ENCODE data around the gene MISP3.
"Not testable (repeated sequence)": the region's sequence is repeated elsewhere in the genome, so short reads cannot be mapped to it uniquely, and the experiment has no call there.

MISP3 gene

DNA sequence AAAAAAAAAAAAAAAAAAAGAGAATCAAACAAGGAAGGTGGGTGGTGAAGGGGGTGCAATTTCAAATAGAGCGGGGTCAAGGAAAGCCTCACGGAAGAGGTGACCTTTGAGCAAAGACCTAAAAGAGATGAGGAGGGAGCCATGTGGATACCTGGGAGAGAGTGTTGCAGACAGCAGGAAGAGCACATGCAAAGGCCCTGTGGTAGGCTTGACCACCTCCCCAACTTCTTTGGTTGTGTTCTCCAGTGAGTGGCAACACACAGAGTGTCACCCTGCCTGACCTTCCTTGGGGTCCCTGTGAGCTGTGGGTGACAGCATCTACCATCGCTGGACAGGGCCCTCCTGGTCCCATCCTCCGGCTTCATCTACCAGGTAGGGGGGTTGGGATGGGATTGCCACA, 22.1 kb upstream of the MISP3 start:
- Histone ChIP-seq H3K36me3 (ENCODE audit: low read length) (peaks cover 3% of the 10 kb centered on the region), H3K4me2 (ENCODE audit: low read depth, low read length, poor library complexity, severe bottlenecking) (no peak overlapping the region), H3K9ac (ENCODE audit: low read length) (no peak overlapping the region), H3K9me2 (replicated peaks; ENCODE audit: insufficient read depth, low read length) (no peaks in the 10 kb centered on the region), H3F3A (ENCODE audit: insufficient read depth) (no peaks in the 10 kb centered on the region), H2AFZ (ENCODE audit: low read depth, low read length, severe bottlenecking) (no peak overlapping the region), H3K9me3 (ENCODE audit: insufficient read depth, low read length) (no peaks in the 10 kb centered on the region), H4K20me1 (ENCODE audit: low read depth, low read length) (no peaks in the 10 kb centered on the region), H3K79me2 (ENCODE audit: insufficient read depth, low read length) (no peaks in the 10 kb centered on the region), H3K27ac (ENCODE audit: low read depth, low read length) (no peak overlapping the region), H3K4me3 (ENCODE audit: insufficient read depth, low read length, poor library complexity, severe bottlenecking) (no peak overlapping the region), H3K27me3 (ENCODE audit: low read length) (no peaks in the 10 kb centered on the region)
- TF ChIP-seq EZH2phosphoT487 (conservative IDR thresholded peaks at IDR 0.05; ENCODE audit: low read length) (no peak), CTCF (IDR thresholded peaks at IDR 0.05; ENCODE audit: insufficient read depth, low read length, poor library complexity, severe bottlenecking) (no peak)

DNA sequence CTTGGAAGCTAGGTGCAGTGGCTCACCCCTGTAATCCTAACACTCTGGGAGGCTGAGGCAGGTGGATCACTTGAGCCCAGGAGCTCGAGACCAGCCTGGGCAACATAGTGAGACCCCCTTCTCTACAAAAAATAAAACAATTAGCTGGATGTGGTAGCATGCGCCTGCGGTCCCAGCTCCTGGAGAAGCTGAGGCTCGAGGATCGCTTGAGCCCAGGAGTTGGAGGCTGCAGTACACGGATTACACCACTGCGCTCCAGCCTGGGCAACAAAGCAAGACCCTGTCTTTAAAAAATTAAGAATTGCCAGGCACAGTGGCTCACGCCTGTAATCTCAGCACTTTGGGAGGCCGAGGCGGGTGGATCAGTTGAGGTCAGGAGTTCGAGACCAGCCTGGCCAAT, 21.6 kb upstream of the MISP3 start:
- not testable (repeated sequence) for H3K4me2 ChIP-seq (ENCODE audit: low read depth, low read length, poor library complexity, severe bottlenecking); H3K27ac ChIP-seq (ENCODE audit: low read depth, low read length); H3K36me3 ChIP-seq (ENCODE audit: low read length); H3K9ac ChIP-seq (ENCODE audit: low read length); H3K79me2 ChIP-seq (ENCODE audit: insufficient read depth, low read length); H3K9me2 ChIP-seq (replicated peaks; ENCODE audit: insufficient read depth, low read length); H3K9me3 ChIP-seq (ENCODE audit: insufficient read depth, low read length); H4K20me1 ChIP-seq (ENCODE audit: low read depth, low read length); H3F3A ChIP-seq (ENCODE audit: insufficient read depth); H3K27me3 ChIP-seq (ENCODE audit: low read length); H3K4me3 ChIP-seq (ENCODE audit: insufficient read depth, low read length, poor library complexity, severe bottlenecking); H2AFZ ChIP-seq (ENCODE audit: low read depth, low read length, severe bottlenecking)

DNA sequence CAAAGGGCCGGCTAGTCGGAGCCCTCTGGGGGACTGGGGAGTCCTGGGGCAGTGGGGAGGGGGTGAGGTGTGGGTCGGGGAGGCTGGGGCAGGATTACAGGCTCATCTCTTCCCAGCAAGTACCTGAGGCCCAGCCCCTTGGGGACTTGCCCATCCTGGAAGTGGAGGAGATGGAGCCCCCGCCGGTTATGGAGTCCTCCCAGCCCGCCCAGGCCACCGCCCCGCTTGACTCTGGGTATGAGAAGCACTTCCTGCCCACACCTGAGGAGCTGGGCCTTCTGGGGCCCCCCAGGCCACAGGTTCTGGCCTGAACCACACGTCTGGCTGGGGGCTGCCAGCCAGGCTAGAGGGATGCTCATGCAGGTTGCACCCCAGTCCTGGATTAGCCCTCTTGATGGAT, 20.6 kb upstream of the MISP3 start:
- H3F3A ChIP-seq (ENCODE audit: insufficient read depth) = no peaks in the 10 kb centered on the region
- no peak for TF ChIP-seq EZH2phosphoT487 (conservative IDR thresholded peaks at IDR 0.05; ENCODE audit: low read length)
- TF ChIP-seq CTCF (IDR thresholded peaks at IDR 0.05; ENCODE audit: insufficient read depth, low read length, poor library complexity, severe bottlenecking) = no peak

GRCh38 chr19:14052470-14052869, 20.1 kb upstream of the MISP3 start:
- H3F3A ChIP-seq (ENCODE audit: insufficient read depth) = no peaks in the 10 kb centered on the region
- peaks cover 3% of the 10 kb centered on the region for H3K36me3 ChIP-seq (ENCODE audit: low read length)
- no peaks in the 10 kb centered on the region for H3K9me2 ChIP-seq (replicated peaks; ENCODE audit: insufficient read depth, low read length)
- no peak overlapping the region for H2AFZ ChIP-seq (ENCODE audit: low read depth, low read length, severe bottlenecking)
- H3K4me2 ChIP-seq (ENCODE audit: low read depth, low read length, poor library complexity, severe bottlenecking) = no peak overlapping the region
- no peaks in the 10 kb centered on the region for H4K20me1 ChIP-seq (ENCODE audit: low read depth, low read length)
- no peaks in the 10 kb centered on the region for H3K79me2 ChIP-seq (ENCODE audit: insufficient read depth, low read length)
- H3K4me3 ChIP-seq (ENCODE audit: insufficient read depth, low read length, poor library complexity, severe bottlenecking) = no peak overlapping the region
- no peaks in the 10 kb centered on the region for H3K27me3 ChIP-seq (ENCODE audit: low read length)
- no peak overlapping the region for H3K27ac ChIP-seq (ENCODE audit: low read depth, low read length)
- H3K9ac ChIP-seq (ENCODE audit: low read length) = no peak overlapping the region
- H3K9me3 ChIP-seq (ENCODE audit: insufficient read depth, low read length) = no peaks in the 10 kb centered on the region
- TF ChIP-seq CTCF (IDR thresholded peaks at IDR 0.05; ENCODE audit: insufficient read depth, low read length, poor library complexity, severe bottlenecking) = no peak
- TF ChIP-seq EZH2phosphoT487 (conservative IDR thresholded peaks at IDR 0.05; ENCODE audit: low read length) = no peak

More for the DNA sequence above, 20.6 kb upstream of the MISP3 start:
- no peaks in the 10 kb centered on the region for H3K79me2 ChIP-seq (ENCODE audit: insufficient read depth, low read length)
- H3K9me3 ChIP-seq (ENCODE audit: insufficient read depth, low read length) = no peaks in the 10 kb centered on the region
- H3K27ac ChIP-seq (ENCODE audit: low read depth, low read length) = no peak overlapping the region
- no peak overlapping the region for H3K9ac ChIP-seq (ENCODE audit: low read length)
- H3K4me2 ChIP-seq (ENCODE audit: low read depth, low read length, poor library complexity, severe bottlenecking) = no peak overlapping the region
- H3K36me3 ChIP-seq (ENCODE audit: low read length) = peaks cover 3% of the 10 kb centered on the region
- H3K9me2 ChIP-seq (replicated peaks; ENCODE audit: insufficient read depth, low read length) = no peaks in the 10 kb centered on the region
- H3K27me3 ChIP-seq (ENCODE audit: low read length) = no peaks in the 10 kb centered on the region
- no peaks in the 10 kb centered on the region for H4K20me1 ChIP-seq (ENCODE audit: low read depth, low read length)
- no peak overlapping the region for H3K4me3 ChIP-seq (ENCODE audit: insufficient read depth, low read length, poor library complexity, severe bottlenecking)
- no peak overlapping the region for H2AFZ ChIP-seq (ENCODE audit: low read depth, low read length, severe bottlenecking)
